Keratinocyte (primary cell): ENCODE data around the gene FUOM. TPM values are rescaled to one million over a fixed set of nuclear protein-coding genes. Genes with fewer than 3 reads are reported as not detected.

Source experiments
- DNase-seq: peaks from one replicate; pipeline ENCODE4 v3.0.0-alpha.2; 2011; ENCODE audit warnings: low read depth, missing footprints, low spot score
- FAIRE-seq: peaks from 2 replicates; lab custom pipeline; 2011; peaks lifted over from hg19 to GRCh38; lab: Jason Lieb, UNC
- H2AFZ ChIP-seq: 2 replicates; pipeline ENCODE4 v1.6.0; 2012; ENCODE audit warnings: low read length, control low read depth, inconsistent platforms; ENCODE audit not compliant: control insufficient read depth
- H3K27ac ChIP-seq: 2 replicates; pipeline ENCODE4 v1.5.1; 2011; ENCODE audit warnings: low read length; ENCODE audit not compliant: control insufficient read depth, insufficient read depth
- H3K27me3 ChIP-seq: 3 replicates; pipeline ENCODE4 v1.6.0; 2011; ENCODE audit warnings: low read length; ENCODE audit not compliant: control insufficient read depth, insufficient read depth; ENCODE audit errors: extremely low read depth
- H3K36me3 ChIP-seq, 2 experiments: 2 replicates in 1 of 2; 3 replicates in 1 of 2; pipeline ENCODE4 v1.5.1; 2011; ENCODE audit warnings: low read length in 2 of 2, mild to moderate bottlenecking in 1 of 2; ENCODE audit not compliant: control insufficient read depth in 2 of 2, insufficient read depth in 2 of 2; ENCODE audit errors: extremely low read depth in 1 of 2
- H3K4me1 ChIP-seq: 3 replicates; pipeline ENCODE4 v1.5.1; 2011; ENCODE audit warnings: low read length; ENCODE audit not compliant: control insufficient read depth, insufficient read depth; ENCODE audit errors: extremely low read depth
- H3K4me2 ChIP-seq: 3 replicates; pipeline ENCODE4 v1.6.0; 2011; ENCODE audit warnings: low read depth, low read length; ENCODE audit not compliant: control insufficient read depth, insufficient read depth; ENCODE audit errors: extremely low read depth
- H3K4me3 ChIP-seq, 3 experiments: fragments of 200-600 bp in 1 of 3; sonication (generic) in 1 of 3; 2 replicates in 2 of 3; 3 replicates in 1 of 3; pipeline ENCODE4 v1.5.1; 2011 to 2016; ENCODE audit warnings: low read length in 3 of 3, mild to moderate bottlenecking in 3 of 3, control low read depth in 2 of 3, inconsistent platforms in 1 of 3, low read depth in 1 of 3, mixed read lengths in 1 of 3, mixed run types in 1 of 3, moderate library complexity in 1 of 3; ENCODE audit not compliant: control insufficient read depth in 2 of 3, insufficient read depth in 2 of 3; ENCODE audit errors: extremely low read depth in 1 of 3
- H3K79me2 ChIP-seq: 2 replicates; pipeline ENCODE4 v1.6.0; 2012; ENCODE audit warnings: low read length; ENCODE audit not compliant: control insufficient read depth, insufficient read depth
- H3K9ac ChIP-seq: 3 replicates; pipeline ENCODE4 v1.6.0; 2011; ENCODE audit warnings: low read length; ENCODE audit not compliant: control insufficient read depth, insufficient read depth; ENCODE audit errors: extremely low read depth
- H3K9me1 ChIP-seq: 3 replicates; pipeline ENCODE4 v1.6.0; 2011; ENCODE audit warnings: low read length; ENCODE audit not compliant: control insufficient read depth, insufficient read depth; ENCODE audit errors: extremely low read depth
- H3K9me3 ChIP-seq: 2 replicates; pipeline ENCODE4 v1.5.1; 2012; ENCODE audit warnings: low read depth, low read length; ENCODE audit not compliant: control insufficient read depth
- H4K20me1 ChIP-seq: 3 replicates; pipeline ENCODE4 v1.6.0; 2011; ENCODE audit warnings: low read length; ENCODE audit not compliant: control insufficient read depth, insufficient read depth; ENCODE audit errors: extremely low read depth
- CTCF ChIP-seq, 3 experiments: IDR thresholded peaks in 1 of 3; conservative IDR thresholded peaks in 1 of 3; optimal IDR thresholded peaks in 1 of 3; 2 replicates in 2 of 3; 3 replicates in 1 of 3; pipeline versions ENCODE3 to v1.5.1; 2011; ENCODE audit warnings: low read length in 3 of 3, mild to moderate bottlenecking in 3 of 3, moderate library complexity in 2 of 3, control low read depth in 1 of 3, inconsistent platforms in 1 of 3; ENCODE audit not compliant: insufficient read depth in 2 of 3; ENCODE audit errors: extremely low read depth in 1 of 3
- EZH2 ChIP-seq: IDR thresholded peaks from one replicate; pipeline ENCODE4 v1.6.1; 2012; ENCODE audit warnings: inconsistent platforms, mild to moderate bottlenecking, low read length, moderate library complexity
- dilution Hi-C: fragments of 300-500 bp; cut with MboI; formaldehyde crosslinking; loops from one replicate; pipeline ENCODE4 v1.7.0; 2020; ENCODE audit warnings: low sequenced_read_pairs; ENCODE audit not compliant: extremely low pct_ligation_motif_present
- polyA plus RNA-seq, 5 experiments: library from polyadenylated mRNA; depleted of rRNA in 3 of 5; stranded (reverse) in 3 of 5; stranded (forward) in 1 of 5; unstranded in 1 of 5; fragments of >200 nt; gene quantifications; 1 replicate in 1 of 5; 2 replicates in 3 of 5; 3 replicates in 1 of 5; pipeline versions ENCODE4 v1.2.1 to v1.2.3, GENCODE V29; 2011 to 2012; ENCODE audit warnings: missing spikeins in 2 of 5, low read depth in 1 of 5, low replicate concordance in 1 of 5

The FUOM gene
- polyA plus RNA-seq, 1 donor (not counting 4 experiments of a cell fraction or from before 2014, with no cell fraction given) = 11.3 TPM

- Histone ChIP-seq H3K9me1 (no peaks in the 10 kb centered on the region), H3K4me1 (peaks cover 5% of the 10 kb centered on the region), H3K27ac (no peak overlapping the region), H3K4me3 (no peak overlapping the region), H3K9me3 (no peaks in the 10 kb centered on the region), H4K20me1 (no peaks in the 10 kb centered on the region), H2AFZ (no peak overlapping the region), H3K79me2 (no peaks in the 10 kb centered on the region), H3K27me3 (no peaks in the 10 kb centered on the region), H3K4me2 (no peak overlapping the region), H3K36me3 (peaks cover 0 to 2% of the 10 kb centered on the region in 2 experiments), H3K9ac (no peak overlapping the region)
- dilution Hi-C loops = no loop called here
- no peak for DNase-seq
- FAIRE-seq = no peak
- TF ChIP-seq CTCF (optimal IDR thresholded peaks at IDR 0.05 in 1 of 3, IDR thresholded peaks at IDR 0.05 in 1 of 3, conservative IDR thresholded peaks at IDR 0.05 in 1 of 3; ENCODE audit: extremely low read depth in 1 of 3, insufficient read depth in 2 of 3, low read length in 3 of 3) = no peak
- no peak for TF ChIP-seq EZH2
Observed at GRCh38 chr10:133375357-133376115, 17.7 kb upstream of the FUOM start.

- Histone ChIP-seq H4K20me1 (no peaks in the 10 kb centered on the region), H3K27me3 (no peaks in the 10 kb centered on the region), H3K9ac (peak within 1 kb of the TSS; percentile 81), H2AFZ (peak within 1 kb of the TSS; percentile 90), H3K9me3 (no peaks in the 10 kb centered on the region), H3K79me2 (no peaks in the 10 kb centered on the region), H3K4me2 (peak within 1 kb of the TSS; percentile 76), H3K36me3 (peaks cover 9 to 15% of the 10 kb centered on the region in 2 experiments), H3K4me1 (peaks cover 5% of the 10 kb centered on the region), H3K9me1 (no peaks in the 10 kb centered on the region), H3K27ac (peak within 1 kb of the TSS; percentile 40), H3K4me3 (peak within 1 kb of the TSS; percentile 68 to 93 (median 68))
- FAIRE-seq (no peak), DNase-seq (no peak)
- dilution Hi-C loops = no loop called here
- TF ChIP-seq EZH2 (no peak), CTCF (optimal IDR thresholded peaks at IDR 0.05 in 1 of 3, IDR thresholded peaks at IDR 0.05 in 1 of 3, conservative IDR thresholded peaks at IDR 0.05 in 1 of 3; ENCODE audit: extremely low read depth in 1 of 3, insufficient read depth in 2 of 3, low read length in 3 of 3) (no peak)
Observed at GRCh38 chr10:133373174-133374090, 15.6 kb upstream of the FUOM start, which contains the start of gene ECHS1. Gene ECHS1 (minus strand): TSS chr10:133373354. CDS start chr10:133373333, 21 bp downstream.
